GM23338 (cell line): ENCODE results near the gene EXOC4. TPM values are rescaled to one million over a fixed set of nuclear protein-coding genes. Genes with fewer than 3 reads are reported as not detected.

ENCODE experiments used
- ATAC-seq: fragments of 200-7000 bp; cut with Tn5 transposase; 3 replicates; pipeline ENCODE4 v1.9.1; 2020
- DNase-seq: peaks from one replicate; pipeline ENCODE4 v3.0.0-alpha.2; 2015; ENCODE audit warnings: low spot score
- H2AFZ ChIP-seq: fragments of 200-600 bp; sonication (generic); 2 replicates; pipeline ENCODE4 v1.8.0; 2016; ENCODE audit warnings: antibody characterized with exemption, mild to moderate bottlenecking, moderate library complexity
- H3F3A ChIP-seq: fragments of 200-600 bp; sonication (generic); replicated peaks from 2 replicates; pipeline ENCODE4 v1.8.0; 2017; ENCODE audit warnings: antibody characterized with exemption, mixed run types, low read depth
- H3K27ac ChIP-seq: fragments of 200-600 bp; sonication (generic); 2 replicates; pipeline ENCODE4 v1.6.1; 2016; ENCODE audit warnings: low read depth
- H3K27me3 ChIP-seq: fragments of 200-600 bp; sonication (generic); 2 replicates; pipeline ENCODE4 v1.8.0; 2016; ENCODE audit warnings: mild to moderate bottlenecking, mixed run types, moderate library complexity; ENCODE audit not compliant: insufficient read depth
- H3K36me3 ChIP-seq: fragments of 200-600 bp; sonication (generic); 2 replicates; pipeline ENCODE4 v1.8.0; 2016; ENCODE audit warnings: mild to moderate bottlenecking; ENCODE audit not compliant: insufficient read depth
- H3K4me1 ChIP-seq: fragments of 200-600 bp; sonication (generic); 2 replicates; pipeline ENCODE4 v1.8.0; 2016; ENCODE audit warnings: mild to moderate bottlenecking, moderate library complexity; ENCODE audit not compliant: insufficient read depth
- H3K4me2 ChIP-seq: fragments of 200-600 bp; sonication (generic); 2 replicates; pipeline ENCODE4 v1.7.1; 2017; ENCODE audit warnings: mixed run types
- H3K4me3 ChIP-seq: fragments of 200-600 bp; sonication (generic); 2 replicates; pipeline ENCODE4 v1.6.1; 2016; ENCODE audit warnings: mixed run types
- H3K79me2 ChIP-seq: fragments of 200-600 bp; sonication (generic); replicated peaks from 2 replicates; pipeline ENCODE4 v1.8.0; 2017; ENCODE audit warnings: mild to moderate bottlenecking; ENCODE audit not compliant: insufficient read depth
- H3K9me2 ChIP-seq: fragments of 200-600 bp; sonication (generic); 2 replicates; pipeline ENCODE4 v1.8.0; 2017; ENCODE audit not compliant: insufficient read depth
- H4K20me1 ChIP-seq: fragments of 200-600 bp; sonication (generic); replicated peaks from 2 replicates; pipeline ENCODE4 v1.8.0; 2017; ENCODE audit warnings: mild to moderate bottlenecking; ENCODE audit not compliant: insufficient read depth
- H3K27ac Mint-ChIP-seq: 2 replicates; pipeline ENCODE4 v1.8.0; 2020; ENCODE audit warnings: inconsistent platforms, mild to moderate bottlenecking, moderate library complexity, mixed read lengths
- H3K27me3 Mint-ChIP-seq: 3 replicates; pipeline ENCODE4 v1.8.0; 2022; ENCODE audit warnings: low read depth, mild to moderate bottlenecking, moderate library complexity, mixed read lengths, inconsistent platforms; ENCODE audit not compliant: insufficient read depth, poor library complexity
- H3K36me3 Mint-ChIP-seq: 3 replicates; pipeline ENCODE4 v1.8.0; 2021; ENCODE audit warnings: low read depth, mild to moderate bottlenecking, inconsistent platforms, moderate library complexity, mixed read lengths
- H3K4me1 Mint-ChIP-seq: 3 replicates; pipeline ENCODE4 v1.8.0; 2020; ENCODE audit warnings: mild to moderate bottlenecking, inconsistent platforms, mixed read lengths
- H3K4me3 Mint-ChIP-seq: 3 replicates; pipeline ENCODE4 v1.8.0; 2021; ENCODE audit warnings: moderate library complexity, mild to moderate bottlenecking, inconsistent platforms, mixed read lengths
- H3K9me3 Mint-ChIP-seq: 3 replicates; pipeline ENCODE4 v1.8.0; 2020; ENCODE audit warnings: moderate library complexity, mild to moderate bottlenecking, inconsistent platforms, mixed read lengths
- JUNB ChIP-seq: IDR thresholded peaks from one replicate; pipeline ENCODE4 v1.6.1; 2016; ENCODE audit warnings: antibody characterized with exemption; ENCODE audit not compliant: unreplicated experiment
- NANOG ChIP-seq: IDR thresholded peaks from 2 replicates; pipeline ENCODE4 v1.6.1; 2016; ENCODE audit warnings: antibody characterized with exemption, borderline replicate concordance
- POLR2AphosphoS5 ChIP-seq: IDR thresholded peaks from 2 replicates; pipeline ENCODE4 v1.6.1; 2016; ENCODE audit warnings: antibody characterized with exemption, low read depth
- polyA plus RNA-seq: library from polyadenylated mRNA; unstranded; fragments of >200 nt; fragmentation: Nextera tagmentation; extraction: Ambion mirVana; gene quantifications from 2 replicates; pipeline ENCODE4 v1.2.1, GENCODE V29; 2016
- total RNA-seq: library from RNA; depleted of rRNA; stranded (reverse); fragments of >200 nt; shearing (Covaris generic); gene quantifications from 2 replicates; pipeline ENCODE4 v1.2.3, GENCODE V29; 2014
- TF ChIP-seq, protein P1 (sequence below): fragments of 250-450 bp; sonication (Bioruptor Pico); IDR thresholded peaks from 2 replicates; pipeline ENCODE4 v1.5.0; 2020; ENCODE audit warnings: mild to moderate bottlenecking, moderate library complexity
- TF ChIP-seq, protein P2 (sequence below): IDR thresholded peaks from one replicate; pipeline ENCODE4 v1.6.1; 2018; ENCODE audit warnings: antibody characterized with exemption; ENCODE audit not compliant: unreplicated experiment

Gene EXOC4
- total and polyA plus RNA-seq, 2 experiments from 2014 or later, result 37.5 to 52.7 TPM

DNA sequence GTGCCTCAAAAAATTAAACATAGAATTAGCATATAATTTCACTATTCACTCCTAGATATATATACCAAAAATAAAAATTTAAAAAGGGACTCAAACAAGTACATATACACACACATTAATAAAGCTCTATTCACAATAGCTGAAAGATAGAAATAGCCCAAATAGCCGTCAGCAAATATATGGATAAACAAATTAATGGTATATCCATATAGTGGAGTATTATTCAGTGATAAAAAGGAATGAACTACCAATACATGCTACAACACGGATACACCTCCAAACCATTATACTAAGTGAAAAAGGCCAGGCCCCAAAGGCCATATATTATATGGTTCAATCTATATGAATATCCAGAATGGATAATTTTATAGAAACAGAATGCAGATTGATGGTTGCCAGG lies 459.7 kb downstream of the EXOC4 start:
- H3K4me3 Mint-ChIP-seq, result no peak overlapping the region

More for the DNA sequence above, 459.7 kb downstream of the EXOC4 start:
- Histone ChIP-seq H3F3A (no peaks in the 10 kb centered on the region), H3K27me3 (no peaks in the 10 kb centered on the region), H3K4me1 (no peaks in the 10 kb centered on the region), H3K79me2 (no peaks in the 10 kb centered on the region), H3K9me2 (0 out of 2 replicates have a peak, but pooled peaks cover 3% of the 10 kb centered on the region), H3K36me3 (no peaks in the 10 kb centered on the region), H3K4me3 (no peak overlapping the region), H3K4me2 (no peak overlapping the region), H2AFZ (no peak overlapping the region), H3K27ac (no peak overlapping the region), H4K20me1 (no peaks in the 10 kb centered on the region)
- Mint-ChIP-seq H3K9me3 (no peaks in the 10 kb centered on the region), H3K36me3 (no peaks in the 10 kb centered on the region), H3K27me3 (no peaks in the 10 kb centered on the region), H3K27ac (no peak overlapping the region), H3K4me1 (no peaks in the 10 kb centered on the region)
- TF ChIP-seq, protein P1, sequence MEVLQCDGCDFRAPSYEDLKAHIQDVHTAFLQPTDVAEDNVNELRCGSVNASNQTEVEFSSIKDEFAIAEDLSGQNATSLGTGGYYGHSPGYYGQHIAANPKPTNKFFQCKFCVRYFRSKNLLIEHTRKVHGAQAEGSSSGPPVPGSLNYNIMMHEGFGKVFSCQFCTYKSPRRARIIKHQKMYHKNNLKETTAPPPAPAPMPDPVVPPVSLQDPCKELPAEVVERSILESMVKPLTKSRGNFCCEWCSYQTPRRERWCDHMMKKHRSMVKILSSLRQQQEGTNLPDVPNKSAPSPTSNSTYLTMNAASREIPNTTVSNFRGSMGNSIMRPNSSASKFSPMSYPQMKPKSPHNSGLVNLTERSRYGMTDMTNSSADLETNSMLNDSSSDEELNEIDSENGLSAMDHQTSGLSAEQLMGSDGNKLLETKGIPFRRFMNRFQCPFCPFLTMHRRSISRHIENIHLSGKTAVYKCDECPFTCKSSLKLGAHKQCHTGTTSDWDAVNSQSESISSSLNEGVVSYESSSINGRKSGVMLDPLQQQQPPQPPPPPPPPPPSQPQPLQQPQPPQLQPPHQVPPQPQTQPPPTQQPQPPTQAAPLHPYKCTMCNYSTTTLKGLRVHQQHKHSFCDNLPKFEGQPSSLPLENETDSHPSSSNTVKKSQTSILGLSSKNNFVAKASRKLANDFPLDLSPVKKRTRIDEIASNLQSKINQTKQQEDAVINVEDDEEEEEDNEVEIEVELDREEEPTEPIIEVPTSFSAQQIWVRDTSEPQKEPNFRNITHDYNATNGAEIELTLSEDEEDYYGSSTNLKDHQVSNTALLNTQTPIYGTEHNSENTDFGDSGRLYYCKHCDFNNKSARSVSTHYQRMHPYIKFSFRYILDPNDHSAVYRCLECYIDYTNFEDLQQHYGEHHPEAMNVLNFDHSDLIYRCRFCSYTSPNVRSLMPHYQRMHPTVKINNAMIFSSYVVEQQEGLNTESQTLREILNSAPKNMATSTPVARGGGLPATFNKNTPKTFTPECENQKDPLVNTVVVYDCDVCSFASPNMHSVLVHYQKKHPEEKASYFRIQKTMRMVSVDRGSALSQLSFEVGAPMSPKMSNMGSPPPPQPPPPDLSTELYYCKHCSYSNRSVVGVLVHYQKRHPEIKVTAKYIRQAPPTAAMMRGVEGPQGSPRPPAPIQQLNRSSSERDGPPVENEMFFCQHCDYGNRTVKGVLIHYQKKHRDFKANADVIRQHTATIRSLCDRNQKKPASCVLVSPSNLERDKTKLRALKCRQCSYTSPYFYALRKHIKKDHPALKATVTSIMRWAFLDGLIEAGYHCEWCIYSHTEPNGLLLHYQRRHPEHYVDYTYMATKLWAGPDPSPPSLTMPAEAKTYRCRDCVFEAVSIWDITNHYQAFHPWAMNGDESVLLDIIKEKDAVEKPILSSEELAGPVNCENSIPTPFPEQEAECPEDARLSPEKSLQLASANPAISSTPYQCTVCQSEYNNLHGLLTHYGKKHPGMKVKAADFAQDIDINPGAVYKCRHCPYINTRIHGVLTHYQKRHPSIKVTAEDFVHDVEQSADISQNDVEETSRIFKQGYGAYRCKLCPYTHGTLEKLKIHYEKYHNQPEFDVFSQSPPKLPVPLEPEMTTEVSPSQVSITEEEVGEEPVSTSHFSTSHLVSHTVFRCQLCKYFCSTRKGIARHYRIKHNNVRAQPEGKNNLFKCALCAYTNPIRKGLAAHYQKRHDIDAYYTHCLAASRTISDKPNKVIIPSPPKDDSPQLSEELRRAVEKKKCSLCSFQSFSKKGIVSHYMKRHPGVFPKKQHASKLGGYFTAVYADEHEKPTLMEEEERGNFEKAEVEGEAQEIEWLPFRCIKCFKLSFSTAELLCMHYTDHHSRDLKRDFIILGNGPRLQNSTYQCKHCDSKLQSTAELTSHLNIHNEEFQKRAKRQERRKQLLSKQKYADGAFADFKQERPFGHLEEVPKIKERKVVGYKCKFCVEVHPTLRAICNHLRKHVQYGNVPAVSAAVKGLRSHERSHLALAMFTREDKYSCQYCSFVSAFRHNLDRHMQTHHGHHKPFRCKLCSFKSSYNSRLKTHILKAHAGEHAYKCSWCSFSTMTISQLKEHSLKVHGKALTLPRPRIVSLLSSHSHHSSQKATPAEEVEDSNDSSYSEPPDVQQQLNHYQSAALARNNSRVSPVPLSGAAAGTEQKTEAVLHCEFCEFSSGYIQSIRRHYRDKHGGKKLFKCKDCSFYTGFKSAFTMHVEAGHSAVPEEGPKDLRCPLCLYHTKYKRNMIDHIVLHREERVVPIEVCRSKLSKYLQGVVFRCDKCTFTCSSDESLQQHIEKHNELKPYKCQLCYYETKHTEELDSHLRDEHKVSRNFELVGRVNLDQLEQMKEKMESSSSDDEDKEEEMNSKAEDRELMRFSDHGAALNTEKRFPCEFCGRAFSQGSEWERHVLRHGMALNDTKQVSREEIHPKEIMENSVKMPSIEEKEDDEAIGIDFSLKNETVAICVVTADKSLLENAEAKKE (CRISPR knock-in tag), result no peak
- no peak for TF ChIP-seq POLR2AphosphoS5
- TF ChIP-seq, protein P2, sequence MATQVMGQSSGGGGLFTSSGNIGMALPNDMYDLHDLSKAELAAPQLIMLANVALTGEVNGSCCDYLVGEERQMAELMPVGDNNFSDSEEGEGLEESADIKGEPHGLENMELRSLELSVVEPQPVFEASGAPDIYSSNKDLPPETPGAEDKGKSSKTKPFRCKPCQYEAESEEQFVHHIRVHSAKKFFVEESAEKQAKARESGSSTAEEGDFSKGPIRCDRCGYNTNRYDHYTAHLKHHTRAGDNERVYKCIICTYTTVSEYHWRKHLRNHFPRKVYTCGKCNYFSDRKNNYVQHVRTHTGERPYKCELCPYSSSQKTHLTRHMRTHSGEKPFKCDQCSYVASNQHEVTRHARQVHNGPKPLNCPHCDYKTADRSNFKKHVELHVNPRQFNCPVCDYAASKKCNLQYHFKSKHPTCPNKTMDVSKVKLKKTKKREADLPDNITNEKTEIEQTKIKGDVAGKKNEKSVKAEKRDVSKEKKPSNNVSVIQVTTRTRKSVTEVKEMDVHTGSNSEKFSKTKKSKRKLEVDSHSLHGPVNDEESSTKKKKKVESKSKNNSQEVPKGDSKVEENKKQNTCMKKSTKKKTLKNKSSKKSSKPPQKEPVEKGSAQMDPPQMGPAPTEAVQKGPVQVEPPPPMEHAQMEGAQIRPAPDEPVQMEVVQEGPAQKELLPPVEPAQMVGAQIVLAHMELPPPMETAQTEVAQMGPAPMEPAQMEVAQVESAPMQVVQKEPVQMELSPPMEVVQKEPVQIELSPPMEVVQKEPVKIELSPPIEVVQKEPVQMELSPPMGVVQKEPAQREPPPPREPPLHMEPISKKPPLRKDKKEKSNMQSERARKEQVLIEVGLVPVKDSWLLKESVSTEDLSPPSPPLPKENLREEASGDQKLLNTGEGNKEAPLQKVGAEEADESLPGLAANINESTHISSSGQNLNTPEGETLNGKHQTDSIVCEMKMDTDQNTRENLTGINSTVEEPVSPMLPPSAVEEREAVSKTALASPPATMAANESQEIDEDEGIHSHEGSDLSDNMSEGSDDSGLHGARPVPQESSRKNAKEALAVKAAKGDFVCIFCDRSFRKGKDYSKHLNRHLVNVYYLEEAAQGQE, result no peak
- no peak for TF ChIP-seq JUNB
- TF ChIP-seq NANOG, result no peak
- DNase-seq, result no peak
- ATAC-seq, result no peak
